NCI-H1436 (cell line): Measurements from ENCODE around the gene PTDSS2.
A peak's percentile ranks its signal among the peaks of the same experiment; 100 is the strongest.
"Not testable (repeated sequence)": the region's sequence is repeated elsewhere in the genome, so short reads cannot be mapped to it uniquely, and the experiment has no call there.

Source experiments
- DNase-seq: peaks from one replicate; lab custom pipeline; 2025; lab: John Stamatoyannopoulos, UW

Gene PTDSS2

GRCh38 chr11:431921-432320, 18.2 kb upstream of the PTDSS2 start:
- no peak for DNase-seq

- DNase-seq: no peak
Observed at GRCh38 chr11:432501-433100, 17.5 kb upstream of the PTDSS2 start.

GRCh38 chr11:433111-433510, 17.0 kb upstream of the PTDSS2 start:
- no peak for DNase-seq

- no peak for DNase-seq
Observed at GRCh38 chr11:433641-434040, 16.4 kb upstream of the PTDSS2 start.

GRCh38 chr11:434496-434895, 15.6 kb upstream of the PTDSS2 start:
- DNase-seq: no peak

- not testable (repeated sequence) for DNase-seq
Observed at GRCh38 chr11:434999-435740, 14.9 kb upstream of the PTDSS2 start.

GRCh38 chr11:437228-437870, 12.7 kb upstream of the PTDSS2 start:
- DNase-seq: no peak

- DNase-seq: no peak
Observed at GRCh38 chr11:438101-438844, 11.8 kb upstream of the PTDSS2 start.

- DNase-seq: no peak
Observed at GRCh38 chr11:439315-440064, 10.6 kb upstream of the PTDSS2 start.

GRCh38 chr11:440065-441042, 9.7 kb upstream of the PTDSS2 start:
- DNase-seq: no peak

GRCh38 chr11:441043-441417, 9.0 kb upstream of the PTDSS2 start:
- DNase-seq: no peak

- DNase-seq: peak; percentile 59
Observed at GRCh38 chr11:441418-442274, 8.4 kb upstream of the PTDSS2 start, which contains the start of gene ANO9. TSS of gene ANO9 (minus strand) at chr11:442011. CDS start at chr11:441926, 85 bp downstream.

- DNase-seq: no peak
Observed at GRCh38 chr11:442611-443081, 7.4 kb upstream of the PTDSS2 start.

GRCh38 chr11:443542-444199, 6.4 kb upstream of the PTDSS2 start:
- no peak for DNase-seq

GRCh38 chr11:444396-445144, 5.5 kb upstream of the PTDSS2 start:
- no peak for DNase-seq

GRCh38 chr11:445765-446588, 4.1 kb upstream of the PTDSS2 start:
- DNase-seq: no peak

- DNase-seq: no peak
Observed at GRCh38 chr11:446891-447290, 3.2 kb upstream of the PTDSS2 start.
